NCI-H2227 (cell line): ENCODE results near the gene RASA4B.
"Not testable (repeated sequence)": the region's sequence is repeated elsewhere in the genome, so short reads cannot be mapped to it uniquely, and the experiment has no call there.

Experiments
- DNase-seq: peaks from one replicate; lab custom pipeline; 2025; ENCODE audit not compliant: unreplicated experiment; lab: John Stamatoyannopoulos, UW

The RASA4B gene

DNA sequence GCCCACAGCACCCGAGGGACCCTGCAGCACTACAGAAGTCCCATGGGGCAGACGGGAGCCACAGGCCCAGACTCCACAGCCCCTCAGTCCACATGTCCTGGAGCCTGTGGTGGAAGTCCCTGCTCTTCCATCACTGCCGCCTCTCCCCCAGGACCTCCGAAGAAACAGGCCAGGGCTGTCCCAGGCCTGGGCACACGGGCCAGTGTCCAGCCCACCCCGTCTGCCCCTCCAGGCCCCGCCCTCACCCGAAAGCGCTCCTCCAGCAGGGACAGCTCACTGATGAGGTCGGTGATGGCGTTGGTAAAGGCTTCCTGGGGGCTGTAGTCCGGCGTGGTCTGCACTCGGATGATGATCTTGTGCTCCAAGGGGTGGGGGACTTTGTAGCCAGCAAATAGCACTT is 43.5 kb downstream of the RASA4B start:
- DNase-seq: not testable (repeated sequence)

DNA sequence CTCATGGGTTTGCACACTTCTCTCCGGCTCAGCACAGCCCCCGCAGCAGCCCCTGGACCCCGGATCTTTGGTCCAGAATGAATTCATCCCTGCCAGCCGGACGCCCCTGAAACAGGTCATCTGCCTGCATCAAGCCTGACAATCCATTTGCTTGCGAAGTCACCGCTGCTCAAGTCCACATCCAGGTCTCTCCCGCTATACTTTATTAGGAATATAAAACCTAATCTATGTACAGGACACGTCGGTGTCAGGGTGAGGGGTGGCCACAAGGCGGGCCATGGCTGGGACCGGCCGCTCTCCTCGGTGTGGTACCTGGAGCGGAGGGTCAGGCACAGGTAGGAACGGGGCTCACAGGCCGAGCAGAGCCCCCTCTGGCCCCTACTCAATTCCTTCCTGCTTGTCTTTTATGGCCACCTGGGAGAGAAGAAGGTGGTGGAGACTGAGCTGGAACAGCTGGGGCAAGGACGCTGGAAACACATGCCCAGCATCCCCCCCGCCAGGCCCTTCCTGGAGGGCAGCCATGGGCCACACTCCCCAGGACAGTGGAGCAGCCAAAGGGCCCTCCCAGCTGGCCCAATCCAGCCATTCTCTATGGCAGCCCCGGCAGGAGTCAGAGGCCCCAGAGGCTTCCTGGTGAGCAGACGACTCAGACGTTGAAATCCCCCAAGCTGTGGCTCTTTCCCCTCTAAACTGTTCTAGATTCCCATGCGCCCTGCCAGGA is 44.1 kb downstream of the RASA4B start:
- no peak for DNase-seq

- DNase-seq: no peak
Measured at GRCh38 chr7:102472126-102473041, 45.2 kb downstream of the RASA4B start.

DNA sequence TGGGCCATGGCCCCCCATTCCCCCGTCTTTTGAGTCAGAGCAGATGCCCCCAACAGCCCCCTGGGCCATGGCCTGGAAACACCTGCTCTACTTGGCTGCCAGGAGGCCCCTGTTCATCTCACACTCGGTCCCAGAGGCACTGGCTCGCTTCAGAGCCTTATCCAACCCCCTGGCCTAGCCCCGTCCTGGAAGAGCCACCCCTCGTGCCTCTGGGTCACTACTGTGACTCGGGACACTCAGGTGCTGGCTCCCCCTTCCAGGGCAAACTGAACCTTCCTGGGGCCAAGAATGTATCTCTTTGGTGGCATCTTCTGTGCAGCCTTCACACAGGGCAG is 45.8 kb downstream of the RASA4B start:
- DNase-seq: no peak

DNA sequence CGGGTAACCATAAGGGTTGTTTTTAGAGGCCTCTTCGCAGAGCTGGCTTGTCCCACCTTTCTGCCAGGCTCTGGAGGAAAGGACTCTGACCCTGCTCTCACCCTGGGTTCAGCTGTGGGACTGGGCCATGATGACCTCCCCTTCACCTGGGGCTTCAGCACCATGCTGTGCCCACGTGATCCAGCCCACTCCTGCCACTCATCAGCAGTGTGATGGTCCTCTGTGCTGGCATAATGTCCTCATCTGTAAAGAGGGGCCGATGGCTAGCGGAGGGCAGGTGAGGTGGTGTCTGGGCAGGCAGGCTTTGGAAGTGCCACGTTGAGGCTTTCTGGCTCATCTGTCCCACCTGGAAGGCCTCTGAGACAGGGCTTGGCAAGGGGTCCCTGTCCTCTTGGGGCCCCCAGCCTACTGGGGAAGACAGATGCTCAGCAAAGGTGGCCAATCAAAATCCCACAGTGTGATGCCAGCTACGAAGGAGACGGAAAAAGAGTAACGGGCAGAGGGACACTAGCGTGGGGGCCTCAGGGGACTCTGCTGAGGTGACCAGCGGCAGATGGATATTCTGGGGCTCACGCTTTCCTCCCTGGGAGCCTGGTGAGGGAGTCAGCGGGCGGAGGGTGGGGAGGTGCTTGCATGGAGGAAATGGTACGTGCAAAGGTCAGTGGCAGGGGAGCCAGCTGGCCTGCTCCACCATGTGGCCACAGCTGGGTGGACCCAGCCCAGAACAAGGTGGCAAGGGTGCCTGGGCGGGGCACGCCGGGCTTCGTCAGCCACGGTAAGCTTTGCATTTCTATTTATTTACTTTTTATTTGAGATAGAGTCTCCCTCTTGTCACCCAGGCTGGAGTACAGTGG is 47.4 kb downstream of the RASA4B start:
- no peak for DNase-seq

GRCh38 chr7:102469351-102469971 is 48.1 kb downstream of the RASA4B start:
- DNase-seq: no peak

GRCh38 chr7:102468478-102469350 is 48.9 kb downstream of the RASA4B start:
- DNase-seq: no peak

DNA sequence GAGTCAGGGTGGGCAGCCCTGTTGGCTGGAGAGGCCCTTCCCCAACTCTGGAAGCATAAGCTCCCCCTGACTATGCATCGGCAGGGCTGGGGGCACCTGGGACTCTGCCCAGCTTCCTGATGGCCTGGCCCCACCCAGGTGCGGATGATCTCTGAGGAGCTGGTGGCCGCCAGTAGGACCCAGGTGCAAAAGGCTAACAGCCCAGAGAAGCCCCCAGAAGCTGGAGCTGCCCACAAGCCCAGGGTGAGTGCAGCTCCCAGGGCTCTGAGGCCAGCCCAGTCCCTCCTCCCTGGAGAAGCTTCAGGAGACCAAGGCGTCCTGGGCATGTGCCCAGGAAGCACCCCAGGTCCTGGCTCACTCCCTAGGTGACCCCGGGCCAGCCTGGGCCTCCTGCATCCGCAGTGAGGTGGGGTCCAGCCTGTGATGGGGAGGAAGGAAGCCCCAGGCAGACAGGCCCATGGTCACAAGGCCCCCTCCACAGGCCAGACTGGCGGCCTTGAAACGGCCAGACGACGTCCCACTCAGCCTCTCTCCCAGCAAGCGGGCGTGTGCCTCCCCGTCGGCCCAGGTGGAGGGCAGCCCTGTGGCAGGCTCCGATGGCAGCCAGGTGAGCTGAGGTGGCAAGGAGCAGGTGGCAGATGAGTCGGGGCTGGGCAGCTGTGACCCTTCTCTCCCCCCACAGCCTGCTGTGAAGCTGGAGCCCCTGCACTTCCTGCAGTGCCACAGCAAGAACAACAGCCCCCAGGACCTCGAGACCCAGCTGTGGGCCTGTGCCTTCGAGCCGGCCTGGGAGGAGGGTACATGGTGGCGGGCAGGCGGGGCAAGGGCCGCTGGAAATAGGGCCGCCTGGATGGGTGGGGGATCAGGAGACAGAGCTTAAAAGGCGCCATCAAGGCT is 49.7 kb downstream of the RASA4B start:
- no peak for DNase-seq

GRCh38 chr7:102466097-102466496 is 51.5 kb downstream of the RASA4B start:
- no peak for DNase-seq

DNA sequence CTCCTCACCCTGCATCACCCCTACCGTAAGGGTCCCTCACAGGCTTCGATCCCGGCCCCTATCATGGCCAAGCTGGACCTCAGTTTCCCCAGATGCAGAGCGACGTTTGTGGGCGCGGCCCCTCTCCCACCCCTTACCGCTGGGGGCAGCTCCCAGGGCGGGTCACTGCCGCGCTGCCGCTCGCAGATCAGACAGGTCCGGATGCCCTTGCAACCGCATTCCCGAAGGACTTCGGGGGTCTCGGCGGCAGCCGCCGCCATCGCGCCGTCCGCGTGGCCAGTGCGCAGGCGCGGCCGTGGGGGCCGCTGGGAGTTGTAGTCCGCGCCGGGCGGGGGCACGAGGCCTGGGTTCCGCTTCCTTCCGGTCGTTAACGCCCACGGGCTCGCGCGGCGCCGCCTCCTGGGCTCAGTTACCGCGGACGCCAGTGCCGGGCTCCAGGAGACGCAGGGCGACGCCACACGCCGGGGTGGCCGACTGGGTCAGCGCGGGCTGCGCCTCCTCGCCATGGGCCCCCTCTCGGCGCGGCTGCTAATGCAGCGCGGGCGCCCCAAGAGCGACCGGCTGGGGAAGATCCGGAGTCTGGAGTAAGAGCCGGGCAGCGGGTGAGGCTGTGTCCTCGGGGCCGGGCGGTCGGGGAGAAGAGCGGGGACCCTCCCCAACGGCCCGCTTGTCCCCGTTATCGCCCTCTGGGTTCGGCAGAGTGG is 52.8 kb downstream of the RASA4B start, which contains the start of the genes ALKBH4 and LRWD1:
Gene ALKBH4, minus strand, starts transcription at position 287 of the 704 bp plus-strand sequence. Its CDS starts 27 bp downstream, at position 260.
Gene LRWD1, plus strand, starts transcription at position 408 of the 704 bp plus-strand sequence. Its CDS starts 97 bp downstream, at position 505.
- peak; percentile 97 for DNase-seq

GRCh38 chr7:102463841-102464576 is 53.6 kb downstream of the RASA4B start:
- DNase-seq: no peak

GRCh38 chr7:102460467-102460866 is 57.1 kb downstream of the RASA4B start:
- DNase-seq: no peak

DNA sequence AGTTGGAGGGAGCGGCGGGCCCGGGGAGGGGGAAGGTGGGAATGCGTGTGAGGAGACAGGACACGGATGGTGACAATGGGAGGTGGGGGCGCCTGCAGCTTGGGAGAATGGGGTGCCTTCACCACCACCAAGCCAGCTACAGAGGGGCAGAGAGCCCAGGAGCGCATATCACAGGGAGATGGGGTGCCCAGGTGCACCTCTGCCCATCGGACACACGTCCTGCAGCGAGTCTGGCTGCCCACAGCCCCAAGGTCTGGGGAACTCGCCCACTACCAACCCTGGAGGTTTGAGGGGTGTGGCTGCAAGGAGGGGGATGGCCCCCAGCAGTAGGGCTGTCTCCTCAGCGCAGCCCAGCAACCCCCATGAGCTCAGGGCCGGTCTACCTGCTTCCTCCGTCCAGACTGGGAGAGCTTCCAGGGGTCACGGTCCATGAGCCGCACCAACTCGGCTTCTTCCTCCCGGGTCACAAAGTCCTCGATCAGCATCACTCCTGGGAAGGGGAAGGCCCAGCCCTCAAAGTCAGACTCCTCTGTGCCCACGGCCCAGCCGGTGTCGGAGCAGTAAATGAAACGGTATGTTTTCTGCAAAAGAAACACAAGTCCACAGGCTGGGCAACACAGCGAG is 58.2 kb downstream of the RASA4B start:
- DNase-seq: no peak

- DNase-seq: no peak
Measured at GRCh38 chr7:102457352-102457924, 60.1 kb downstream of the RASA4B start.

DNA sequence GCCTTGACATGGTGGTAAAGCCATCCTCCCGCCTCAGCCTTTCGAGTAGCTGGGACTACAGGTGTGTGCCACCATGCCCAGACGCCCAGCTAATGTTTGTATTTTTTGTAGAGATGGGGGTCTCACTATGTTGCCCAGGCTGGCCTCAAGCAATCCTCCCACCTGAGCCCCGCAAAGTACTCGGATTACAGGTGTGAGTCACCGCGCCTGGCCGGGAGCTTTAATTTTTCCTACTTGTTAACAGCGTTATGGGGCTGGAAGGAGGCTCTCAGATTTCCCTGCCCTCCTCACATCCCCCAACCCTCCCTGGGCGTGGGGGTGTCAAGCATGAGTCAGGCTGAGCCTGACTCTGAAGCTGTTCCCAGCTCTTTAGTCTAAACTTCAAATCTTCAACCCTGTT is 61.2 kb downstream of the RASA4B start:
- no peak for DNase-seq

GRCh38 chr7:102455596-102455995 is 62.0 kb downstream of the RASA4B start:
- no peak for DNase-seq

- not testable (repeated sequence) for DNase-seq
Measured at GRCh38 chr7:102454932-102455331, 62.6 kb downstream of the RASA4B start.
